Tibial artery (tissue), 4 donors: ENCODE data around the gene RYK.
"Not testable (repeated sequence)": the region's sequence is repeated elsewhere in the genome, so short reads cannot be mapped to it uniquely, and the experiment has no call there.

ENCODE experiments used
- DNase-seq, 2 donors: peaks; one replicate each; pipeline ENCODE4 v3.0.0-alpha.2; 2019
- H3K27ac ChIP-seq, 2 donors: fragments of 200-600 bp; sonication (generic) in 1 of 2; 1 replicate in 1 of 2; 2 replicates in 1 of 2; pipeline ENCODE4 v1.5.1; 2018 to 2019; ENCODE audit warnings: mild to moderate bottlenecking in 1 of 2
- H3K27me3 ChIP-seq, 2 donors: fragments of 200-600 bp; sonication (generic) in 1 of 2; one replicate each; pipeline versions ENCODE4 v1.5.1 to v1.6.0; 2016 to 2019
- H3K36me3 ChIP-seq, 3 donors: fragments of 200-600 bp; sonication (generic) in 2 of 3; one replicate each; pipeline ENCODE4 v1.5.1; 2016 to 2019; ENCODE audit warnings: mild to moderate bottlenecking in 2 of 3
- H3K4me1 ChIP-seq, 4 donors: fragments of 200-600 bp; sonication (generic) in 2 of 4; 1 replicate in 3 of 4; 2 replicates in 1 of 4; pipeline ENCODE4 v1.5.1; 2016 to 2019
- H3K4me3 ChIP-seq, 2 donors: fragments of 200-600 bp; sonication (generic) in 1 of 2; 1 replicate in 1 of 2; 2 replicates in 1 of 2; pipeline ENCODE4 v1.5.1; 2018 to 2019; ENCODE audit warnings: mild to moderate bottlenecking in 2 of 2
- H3K9me3 ChIP-seq, 3 donors: fragments of 200-600 bp; sonication (generic) in 1 of 3; one replicate each; pipeline ENCODE4 v1.5.1; 2016 to 2019
- intact Hi-C: fragments of 100-400 bp; cut with DNase I; formaldehyde crosslinking; loops from one replicate; pipeline ENCODE4 v1.15.0; 2023; ENCODE audit warnings: low total_unique reads
- TF ChIP-seq, protein P1 (sequence below), 2 experiments: fragments of 200-600 bp in 1 of 2; fragments of 450-650 bp in 1 of 2; IDR thresholded peaks; one replicate each; pipeline ENCODE4 v1.5.1; 2017 to 2019; ENCODE audit warnings: antibody characterized with exemption in 2 of 2, mild to moderate bottlenecking in 1 of 2, moderate library complexity in 1 of 2

Gene RYK

DNA sequence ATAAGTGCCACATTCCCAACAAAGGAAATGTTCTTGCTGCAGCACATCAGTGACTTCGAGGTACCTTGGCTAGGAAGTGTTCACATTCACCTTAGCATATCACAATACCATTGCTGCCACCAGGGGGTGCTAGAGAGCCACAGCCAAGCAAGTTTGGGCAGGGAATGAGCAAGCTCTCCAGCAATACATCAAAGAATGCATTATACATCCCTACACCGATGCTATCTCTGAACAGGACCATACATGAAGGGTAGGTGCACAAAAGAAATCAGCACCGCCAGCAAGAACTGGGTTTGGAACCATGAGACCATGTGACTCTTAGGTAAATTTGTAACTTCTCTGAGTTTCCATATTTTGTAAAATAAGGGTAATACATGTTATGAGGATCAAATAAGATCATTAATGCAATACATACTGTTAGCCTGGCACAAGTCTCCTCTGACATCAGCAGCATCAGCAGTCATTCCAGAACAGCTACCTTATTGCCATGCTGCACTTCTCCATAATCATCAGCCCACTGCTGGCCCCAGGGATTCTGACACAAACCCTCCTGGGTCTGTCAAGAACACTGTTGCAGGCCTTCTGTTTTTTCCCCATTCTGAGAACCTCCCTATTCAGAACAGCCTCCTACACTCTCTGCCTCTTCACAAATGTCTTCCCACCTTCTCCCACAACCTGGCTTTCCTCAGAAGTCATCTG is 37.5 kb downstream of the RYK start:
- H3K4me3 ChIP-seq, result no peak overlapping the region
- peaks cover 0 to 18% (median 9%) of the 10 kb centered on the region in 4 donors for H3K4me1 ChIP-seq
- TF ChIP-seq, protein P1, sequence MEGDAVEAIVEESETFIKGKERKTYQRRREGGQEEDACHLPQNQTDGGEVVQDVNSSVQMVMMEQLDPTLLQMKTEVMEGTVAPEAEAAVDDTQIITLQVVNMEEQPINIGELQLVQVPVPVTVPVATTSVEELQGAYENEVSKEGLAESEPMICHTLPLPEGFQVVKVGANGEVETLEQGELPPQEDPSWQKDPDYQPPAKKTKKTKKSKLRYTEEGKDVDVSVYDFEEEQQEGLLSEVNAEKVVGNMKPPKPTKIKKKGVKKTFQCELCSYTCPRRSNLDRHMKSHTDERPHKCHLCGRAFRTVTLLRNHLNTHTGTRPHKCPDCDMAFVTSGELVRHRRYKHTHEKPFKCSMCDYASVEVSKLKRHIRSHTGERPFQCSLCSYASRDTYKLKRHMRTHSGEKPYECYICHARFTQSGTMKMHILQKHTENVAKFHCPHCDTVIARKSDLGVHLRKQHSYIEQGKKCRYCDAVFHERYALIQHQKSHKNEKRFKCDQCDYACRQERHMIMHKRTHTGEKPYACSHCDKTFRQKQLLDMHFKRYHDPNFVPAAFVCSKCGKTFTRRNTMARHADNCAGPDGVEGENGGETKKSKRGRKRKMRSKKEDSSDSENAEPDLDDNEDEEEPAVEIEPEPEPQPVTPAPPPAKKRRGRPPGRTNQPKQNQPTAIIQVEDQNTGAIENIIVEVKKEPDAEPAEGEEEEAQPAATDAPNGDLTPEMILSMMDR (IDR thresholded peaks at IDR 0.05), result peak; percentile 92 to 99
- H3K27me3 ChIP-seq, result no peaks in the 10 kb centered on the region
- H3K9me3 ChIP-seq, result no peaks in the 10 kb centered on the region
- H3K27ac ChIP-seq, result no peak overlapping the region
- DNase-seq, result peak; percentile 81 to 86
- H3K36me3 ChIP-seq, result peaks cover 8 to 20% (median 18%) of the 10 kb centered on the region in 3 donors
- intact Hi-C loops, result loop anchor here (5.0 kb wide), 1 partner anchor 264 kb away; no protein-coding TSS in a partner anchor

DNA sequence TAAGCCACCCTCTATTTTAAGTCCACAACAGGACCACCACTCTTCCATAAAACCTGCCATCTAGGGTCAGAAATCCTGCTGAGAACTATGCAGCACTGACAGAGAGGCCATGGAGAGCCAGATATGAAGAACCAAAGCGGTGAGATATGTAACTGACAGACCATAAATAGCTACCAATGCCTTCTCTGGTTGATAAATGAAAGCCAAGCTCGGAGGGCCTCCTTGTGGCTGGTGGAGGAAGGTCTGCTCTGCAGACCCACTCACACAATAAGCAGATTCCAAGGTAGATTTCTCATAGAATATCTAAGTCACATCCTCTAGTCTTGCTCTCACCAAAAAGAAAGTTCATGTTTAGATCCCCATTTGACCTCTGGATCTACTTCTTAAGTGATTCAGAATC is 38.9 kb downstream of the RYK start:
- peaks cover 0 to 18% (median 9%) of the 10 kb centered on the region in 4 donors for H3K4me1 ChIP-seq
- H3K27ac ChIP-seq, result no peak overlapping the region
- H3K4me3 ChIP-seq, result no peak overlapping the region
- no peaks in the 10 kb centered on the region for H3K27me3 ChIP-seq
- H3K36me3 ChIP-seq, result peaks cover 8 to 27% (median 20%) of the 10 kb centered on the region in 3 donors
- no peaks in the 10 kb centered on the region for H3K9me3 ChIP-seq
- intact Hi-C loops, result loop anchor here (2.0 to 5.0 kb wide), 2 partner anchors 89 to 266 kb away; no protein-coding TSS in a partner anchor
- no peak for DNase-seq
- TF ChIP-seq, protein P1 (IDR thresholded peaks at IDR 0.05), result peak; percentile 45 to 47

DNA sequence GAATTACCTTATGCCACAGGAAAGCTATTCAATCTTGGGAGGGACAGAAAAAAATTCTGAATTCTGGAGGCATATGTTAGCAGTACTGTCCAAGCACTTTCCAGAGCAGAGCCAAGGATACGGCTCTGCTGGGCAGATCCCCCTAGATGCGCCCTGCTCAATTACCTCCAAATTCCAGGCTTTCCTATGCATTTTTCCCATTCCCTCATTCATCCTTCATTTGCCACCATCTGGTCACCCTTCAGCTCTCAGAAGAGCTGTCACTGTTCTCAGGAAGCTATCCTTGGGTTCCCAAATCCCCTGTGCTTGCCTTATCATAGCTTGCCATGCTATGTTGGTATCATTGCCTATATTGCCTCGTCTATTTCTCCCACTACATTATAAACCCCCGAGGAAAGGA is 45.2 kb downstream of the RYK start:
- Histone ChIP-seq H3K27me3 (no peaks in the 10 kb centered on the region), H3K4me3 (no peak overlapping the region), H3K36me3 (peaks cover 17 to 45% (median 32%) of the 10 kb centered on the region in 3 donors), H3K4me1 (no peaks in the 10 kb centered on the region), H3K27ac (no peak overlapping the region), H3K9me3 (no peaks in the 10 kb centered on the region)
- DNase-seq, result no peak
- intact Hi-C loops, result no loop called here
- TF ChIP-seq, protein P1 (IDR thresholded peaks at IDR 0.05), result no peak

DNA sequence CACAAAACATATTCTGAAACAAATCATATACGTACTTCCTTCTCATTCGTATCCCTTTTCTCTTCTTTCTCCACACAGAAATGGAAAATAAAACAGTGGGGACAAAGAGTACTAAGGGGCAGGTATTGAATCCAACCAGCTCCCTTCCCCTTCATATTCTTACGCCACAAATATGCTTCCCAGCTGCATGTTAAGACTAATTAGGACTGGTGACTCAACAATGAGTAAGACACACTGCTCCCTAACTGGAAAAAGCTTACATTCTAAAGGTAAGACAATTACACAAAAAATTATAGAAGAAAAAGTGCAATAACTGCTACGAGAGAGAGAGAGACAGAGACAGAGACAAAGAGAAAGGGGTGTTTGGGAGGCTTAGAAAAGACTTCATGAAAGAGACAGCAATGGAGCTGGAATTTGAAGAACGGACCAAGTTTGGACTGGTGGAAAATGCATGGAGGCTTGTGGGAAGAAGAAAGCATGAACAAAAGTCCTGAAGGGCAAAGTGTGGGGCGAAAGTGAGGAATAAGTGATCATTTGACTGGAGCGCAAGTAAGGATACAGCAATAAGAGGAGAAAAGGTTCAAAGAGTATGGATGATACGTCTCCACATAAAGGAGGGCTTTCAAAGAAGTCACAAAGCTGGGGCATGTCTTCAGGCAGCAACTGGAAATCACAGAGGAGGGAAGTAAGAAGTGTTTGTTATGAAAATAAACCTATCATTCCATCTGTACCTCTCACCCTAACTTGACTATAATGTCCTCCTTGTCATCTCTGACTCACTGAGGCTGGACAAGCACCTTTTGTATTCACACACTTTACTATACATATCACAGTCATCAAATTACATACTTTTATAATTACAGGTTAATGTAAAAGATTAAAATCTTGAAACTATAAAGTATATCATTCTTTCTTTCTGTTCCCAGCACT is 49.2 kb downstream of the RYK start:
- Histone ChIP-seq H3K9me3 (no peaks in the 10 kb centered on the region), H3K4me1 (no peaks in the 10 kb centered on the region), H3K4me3 (no peak overlapping the region), H3K27ac (no peak overlapping the region), H3K27me3 (no peaks in the 10 kb centered on the region), H3K36me3 (peaks cover 23 to 40% (median 37%) of the 10 kb centered on the region in 3 donors)
- TF ChIP-seq, protein P1 (IDR thresholded peaks at IDR 0.05), result no peak
- DNase-seq, result no peak
- intact Hi-C loops, result no loop called here

DNA sequence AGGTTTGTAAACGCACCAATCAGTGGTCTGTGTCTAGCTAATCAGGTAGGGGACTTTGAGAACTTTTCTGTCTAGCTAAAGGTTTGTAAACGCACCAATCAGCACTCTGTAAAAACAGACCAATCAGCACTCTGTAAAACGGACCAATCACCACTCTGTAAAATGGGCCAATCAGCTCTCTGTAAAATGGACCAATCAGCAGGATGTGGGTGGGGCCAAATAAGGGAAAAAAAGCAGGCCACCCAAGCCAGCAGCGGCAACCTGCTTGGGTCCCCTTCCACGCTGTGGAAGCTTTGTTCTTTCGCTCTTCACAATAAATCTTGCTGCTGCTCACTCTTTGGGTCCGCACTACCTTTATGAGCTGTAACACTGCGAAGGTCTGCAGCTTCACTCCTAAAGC is 50.8 kb downstream of the RYK start:
- not testable (repeated sequence) for H3K4me3 ChIP-seq, H3K9me3 ChIP-seq, DNase-seq, H3K27me3 ChIP-seq, H3K4me1 ChIP-seq, H3K27ac ChIP-seq
- intact Hi-C loops, result loop anchor here (5.0 kb wide), 1 partner anchor 102 kb away; no protein-coding TSS in a partner anchor
- H3K36me3 ChIP-seq, result peaks cover 23 to 53% (median 37%) of the 10 kb centered on the region in 3 donors
